ENCODE results near the gene GCG. TPM values are rescaled to one million over a fixed set of nuclear protein-coding genes. Genes with fewer than 3 reads are reported as not detected.

Gene GCG
- not detected for polyA plus RNA-seq (ENCODE audit: insufficient read length in 3 of 3)
- long read RNA-seq, donor 1: 0 reads
- long read RNA-seq, donor 2: 0 reads
- long read RNA-seq, donor 3: 0 reads
- long read RNA-seq, donor 4: 0 reads
- long read RNA-seq, donor 5: 0 reads
- long read RNA-seq, donor 6: 0 reads
- long read RNA-seq, donor 7: 0 reads
- long read RNA-seq, donor 8: 0 reads
- long read RNA-seq, donor 9: 0 reads
- long read RNA-seq, donor 10: 0 reads
- long read RNA-seq, donor 11, partial matches to known transcripts: 0 of 1 reads
- long read RNA-seq, donor 11, other reads (novel, unspliced or antisense): 0 of 1 reads
- long read RNA-seq, donor 12, partial matches to known transcripts: 0 of 1 reads
- long read RNA-seq, donor 12, other reads (novel, unspliced or antisense): 0 of 1 reads
- long read RNA-seq, donor 13: 0 reads
- long read RNA-seq, donor 14: 0 reads
- long read RNA-seq, donor 15: 0 reads
- long read RNA-seq, donor 16: 0 reads

GRCh38 chr2:162152147-162152546, at the start of gene GCG:
TSS of gene GCG (minus strand) at chr2:162152247. CDS start at chr2:162149178, 3,069 bp downstream.
- DNase-seq (ENCODE audit: extremely low read depth in 1 of 11, low read depth in 9 of 11, low spot score in 4 of 11): no peak

DNA sequence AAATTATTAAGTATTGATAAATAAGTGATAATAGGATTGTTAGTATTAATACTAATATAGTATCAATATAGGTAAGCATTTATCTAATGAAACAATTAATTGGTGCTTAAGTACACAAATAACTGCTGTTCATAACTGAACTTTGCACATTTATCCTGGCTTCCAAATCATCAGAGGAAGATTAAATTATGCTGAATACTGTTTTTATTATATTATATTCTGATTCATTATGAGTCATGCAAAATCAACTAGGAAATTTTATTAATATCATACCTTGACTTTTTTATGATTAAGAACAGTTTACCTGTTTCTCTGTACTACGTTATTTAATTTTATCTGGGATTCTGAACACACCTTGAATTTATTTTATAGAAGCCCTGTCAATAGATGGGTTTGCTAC, 48.6 kb upstream of the GCG start:
- no peak for DNase-seq (ENCODE audit: extremely low read depth in 1 of 11, low read depth in 9 of 11, low spot score in 4 of 11)

- DNase-seq (ENCODE audit: extremely low read depth in 1 of 11, low read depth in 9 of 11, low spot score in 4 of 11): no peak
Measured at GRCh38 chr2:162199913-162200312, 47.9 kb upstream of the GCG start.

DNA sequence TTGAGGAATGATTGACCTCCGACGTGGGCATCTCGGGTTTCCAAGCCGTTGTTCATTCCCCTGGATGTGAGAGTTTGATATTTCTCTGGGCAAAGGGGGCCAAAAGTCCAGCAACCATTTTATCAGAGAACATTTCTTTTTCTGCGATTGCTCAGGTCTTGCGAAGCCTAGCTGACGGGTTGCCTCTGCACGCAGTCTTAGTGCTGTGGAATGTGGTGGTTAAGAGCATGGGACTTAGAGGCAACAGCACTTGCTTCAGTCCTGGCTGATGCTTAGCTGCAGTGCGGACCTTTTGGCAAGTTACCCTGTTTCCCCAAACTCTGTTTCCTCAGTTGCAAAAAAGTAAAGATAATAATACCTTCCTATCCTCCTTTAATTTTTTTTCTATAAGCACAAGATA, 46.2 kb upstream of the GCG start:
- DNase-seq (ENCODE audit: extremely low read depth in 1 of 11, low read depth in 9 of 11, low spot score in 4 of 11): no peak

DNA sequence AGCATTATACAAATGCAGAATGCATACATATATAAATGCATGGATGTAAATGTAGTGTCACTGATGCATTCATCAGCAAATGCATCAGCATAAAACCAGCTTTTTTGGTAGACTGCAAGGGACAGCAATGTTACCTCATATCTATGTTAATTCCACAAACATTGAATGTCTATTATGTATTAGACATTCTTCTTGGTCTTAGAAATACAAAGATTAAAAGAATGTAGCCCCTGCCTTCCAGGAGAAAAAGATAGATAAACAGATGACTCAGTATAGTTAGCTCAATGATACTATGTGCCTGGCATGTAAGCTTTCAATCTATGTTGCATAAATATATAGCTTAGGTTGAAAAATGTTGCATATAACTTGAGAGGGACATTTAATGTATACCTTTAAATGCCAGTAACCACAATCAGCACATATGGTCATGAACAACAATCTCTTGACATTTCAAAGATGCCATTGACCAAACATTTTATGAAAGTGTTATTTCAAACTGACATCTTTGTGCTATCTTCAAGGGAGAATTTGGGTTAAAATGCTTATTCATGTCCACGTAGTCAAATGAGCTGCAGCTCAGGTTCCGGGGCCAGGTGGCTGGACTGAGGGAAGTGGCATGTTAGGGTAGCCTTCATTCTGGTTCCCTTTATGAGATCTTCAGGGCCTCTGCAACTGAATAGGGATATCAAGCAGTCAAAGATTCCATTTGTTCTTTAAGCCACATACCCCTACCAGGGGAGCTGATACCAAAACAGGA, 45.2 kb upstream of the GCG start:
- no peak for DNase-seq (ENCODE audit: extremely low read depth in 1 of 11, low read depth in 9 of 11, low spot score in 4 of 11)

GRCh38 chr2:162196638-162197037, 44.6 kb upstream of the GCG start:
- DNase-seq (ENCODE audit: extremely low read depth in 1 of 11, low read depth in 9 of 11, low spot score in 4 of 11): no peak

DNA sequence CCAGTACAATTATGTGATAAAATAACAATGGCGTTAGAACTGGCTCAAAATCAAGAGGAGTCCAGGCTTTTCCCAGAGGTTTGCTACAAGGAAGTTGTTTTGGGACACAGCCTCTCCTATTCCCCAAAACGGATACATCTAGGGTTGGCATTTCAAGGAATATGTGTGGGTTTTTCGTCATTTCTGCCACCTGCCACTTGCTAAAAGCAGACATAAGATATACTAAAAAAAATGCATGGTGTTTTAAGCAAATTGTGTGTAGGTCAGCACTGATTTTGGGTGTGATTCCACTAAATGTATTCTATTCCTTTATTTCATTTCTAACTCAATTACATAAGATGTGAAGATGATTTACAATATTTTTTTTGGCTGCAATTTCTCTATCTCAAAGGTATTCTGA, 36.4 kb upstream of the GCG start:
- DNase-seq (ENCODE audit: extremely low read depth in 1 of 11, low read depth in 9 of 11, low spot score in 4 of 11): no peak

- DNase-seq (ENCODE audit: extremely low read depth in 1 of 11, low read depth in 9 of 11, low spot score in 4 of 11): no peak
Measured at GRCh38 chr2:162185541-162186232, 33.6 kb upstream of the GCG start.

- no peak for DNase-seq (ENCODE audit: extremely low read depth in 1 of 11, low read depth in 9 of 11, low spot score in 4 of 11)
Measured at GRCh38 chr2:162184821-162185450, 32.9 kb upstream of the GCG start.

DNA sequence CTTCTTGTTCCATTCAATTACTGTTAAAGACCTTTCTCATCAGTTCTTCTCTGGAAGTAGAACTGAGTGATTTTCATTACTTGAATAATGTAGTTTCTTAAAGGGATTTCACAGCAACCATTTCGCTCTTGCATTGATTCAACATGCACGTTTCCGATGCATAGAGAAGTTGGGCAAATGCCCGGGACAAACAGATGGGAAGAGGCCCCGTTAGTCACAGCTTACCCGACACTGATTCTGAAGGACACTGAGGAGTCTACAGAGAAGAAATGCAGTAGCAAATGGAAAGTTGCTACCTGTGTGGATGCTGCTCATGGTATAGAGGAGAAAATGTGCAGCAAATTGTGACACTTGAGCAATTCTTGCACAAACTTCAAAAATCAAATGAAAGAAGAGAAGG, 32.3 kb upstream of the GCG start:
- DNase-seq (ENCODE audit: extremely low read depth in 1 of 11, low read depth in 9 of 11, low spot score in 4 of 11): no peak

DNA sequence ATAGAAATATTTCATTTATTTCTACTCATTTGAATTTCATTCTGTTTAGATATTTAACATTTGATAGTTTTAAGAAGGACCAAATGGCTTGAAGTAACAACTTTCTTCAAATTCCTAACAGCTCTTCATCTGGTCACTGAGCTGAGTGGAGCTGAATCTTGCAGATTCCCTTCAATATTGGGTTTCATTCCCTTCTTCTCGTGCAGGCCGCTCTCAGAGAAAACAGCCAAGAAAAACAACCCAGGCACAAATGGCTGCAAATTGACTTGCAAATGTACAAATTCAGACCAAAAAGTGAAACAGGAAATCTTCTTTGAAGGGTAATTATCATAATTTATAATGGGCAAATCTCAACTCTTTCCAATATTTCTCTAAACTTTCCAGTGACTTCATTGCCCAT, 30.3 kb upstream of the GCG start:
- no peak for DNase-seq (ENCODE audit: extremely low read depth in 1 of 11, low read depth in 9 of 11, low spot score in 4 of 11)

GRCh38 chr2:162177301-162177700, 25.3 kb upstream of the GCG start:
- no peak for DNase-seq (ENCODE audit: extremely low read depth in 1 of 11, low read depth in 9 of 11, low spot score in 4 of 11)

DNA sequence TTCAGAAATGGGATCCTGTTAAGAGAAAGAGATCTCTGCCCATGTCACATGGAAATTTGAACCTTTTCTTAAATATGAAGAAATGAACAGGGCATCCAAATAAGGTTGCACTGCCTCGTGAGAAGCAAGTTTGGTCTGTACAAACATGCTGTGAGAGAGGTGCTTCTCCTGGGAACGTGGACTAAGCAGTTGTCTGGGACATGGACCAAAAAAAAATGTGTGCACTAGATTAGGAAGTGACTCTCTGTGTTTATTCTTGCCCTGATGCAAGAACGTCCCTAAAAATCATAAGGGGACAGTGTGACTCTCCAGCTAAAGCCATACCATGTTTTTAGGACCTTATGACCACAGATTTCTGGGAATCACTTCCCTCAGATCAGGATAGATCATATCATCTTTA, 23.7 kb upstream of the GCG start:
- no peak for DNase-seq (ENCODE audit: extremely low read depth in 1 of 11, low read depth in 9 of 11, low spot score in 4 of 11)

- DNase-seq (ENCODE audit: extremely low read depth in 1 of 11, low read depth in 9 of 11, low spot score in 4 of 11): no peak
Measured at GRCh38 chr2:162174746-162175145, 22.7 kb upstream of the GCG start.

GRCh38 chr2:162172802-162173370, 20.8 kb upstream of the GCG start:
- no peak for DNase-seq (ENCODE audit: extremely low read depth in 1 of 11, low read depth in 9 of 11, low spot score in 4 of 11)

DNA sequence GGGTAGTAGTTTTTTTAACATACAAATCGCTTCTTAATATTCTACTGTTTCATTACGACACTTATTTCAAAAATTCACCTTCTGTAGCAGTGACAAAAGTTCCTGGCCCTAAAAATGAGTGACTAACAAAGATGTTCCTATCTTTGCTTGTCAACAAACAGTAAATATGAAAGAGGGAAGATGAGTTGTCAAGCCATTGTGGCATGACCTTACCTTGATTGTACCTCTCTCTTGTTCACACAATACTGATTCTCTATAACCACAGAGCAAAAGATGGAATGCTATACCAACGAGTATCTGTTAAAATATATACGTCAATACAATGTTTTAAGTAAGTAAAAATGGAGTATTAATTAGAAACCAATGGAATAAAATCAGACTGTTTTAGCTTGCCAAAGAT, 14.7 kb upstream of the GCG start:
- no peak for DNase-seq (ENCODE audit: extremely low read depth in 1 of 11, low read depth in 9 of 11, low spot score in 4 of 11)

DNA sequence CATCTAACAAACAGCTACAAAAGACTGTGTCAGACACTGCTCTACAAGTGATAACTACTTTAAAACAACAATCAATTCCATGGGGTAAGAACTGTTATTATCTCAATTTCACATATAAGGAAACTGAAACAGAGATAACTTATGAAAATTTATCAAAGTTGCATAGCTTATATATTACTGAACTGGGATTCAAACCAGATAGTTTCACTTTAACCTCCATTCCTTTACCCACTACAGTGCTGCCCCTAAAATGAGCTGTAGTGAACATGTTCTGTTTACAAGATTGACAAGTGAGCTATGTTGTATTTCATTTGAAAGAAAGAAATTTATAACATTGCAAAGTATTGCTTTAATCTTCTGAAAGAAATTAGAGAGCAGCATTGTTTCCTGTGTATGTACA, 14.1 kb upstream of the GCG start:
- DNase-seq (ENCODE audit: extremely low read depth in 1 of 11, low read depth in 9 of 11, low spot score in 4 of 11): no peak

GRCh38 chr2:162164802-162165201, 12.8 kb upstream of the GCG start:
- no peak for DNase-seq (ENCODE audit: extremely low read depth in 1 of 11, low read depth in 9 of 11, low spot score in 4 of 11)

DNA sequence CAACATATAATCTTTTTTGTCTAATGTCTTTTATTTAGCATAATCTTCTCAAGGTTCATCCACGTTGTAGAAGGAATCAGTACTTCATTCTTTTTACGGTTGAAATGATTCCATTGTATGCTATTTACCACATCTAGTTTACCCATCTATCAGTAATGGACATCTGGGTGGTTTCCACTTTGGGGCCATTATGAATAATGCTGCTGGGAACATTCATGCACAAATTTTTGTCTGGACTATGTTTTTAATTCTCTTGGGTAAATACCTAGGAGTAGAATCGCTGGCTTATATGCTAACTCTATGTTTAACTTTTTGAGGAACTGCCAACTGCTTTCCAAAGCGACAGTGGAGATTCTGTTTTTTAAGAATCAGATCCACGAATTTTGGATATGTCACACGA, 7.4 kb upstream of the GCG start:
- DNase-seq (ENCODE audit: extremely low read depth in 1 of 11, low read depth in 9 of 11, low spot score in 4 of 11): no peak
